Right renal pelvis (tissue), 4 donors: ENCODE measurements around the gene ZNF407. TPM values are rescaled to one million over a fixed set of nuclear protein-coding genes. Genes with fewer than 3 reads are reported as not detected.

Experiments used
- DNase-seq, 4 donors: peaks; one replicate each; pipeline ENCODE4 v3.0.0-alpha.2; 2013; ENCODE audit warnings: low read depth in 4 of 4, low spot score in 3 of 4, missing footprints in 1 of 4
- polyA plus RNA-seq, 4 donors: library from polyadenylated mRNA; unstranded; fragments of 120-200 nt; gene quantifications; one replicate each; pipeline ENCODE4 v1.2.1, GENCODE V29; 2013; ENCODE audit not compliant: insufficient read length in 4 of 4

Gene ZNF407
- polyA plus RNA-seq, 4 donors: 9.6 to 11.6 (median 10.0) TPM

GRCh38 chr18:74818516-74819175, 221.0 kb downstream of the ZNF407 start:
- no peak for DNase-seq

- no peak for DNase-seq
Measured at GRCh38 chr18:74819433-74820059, 221.9 kb downstream of the ZNF407 start.

- no peak for DNase-seq
Measured at GRCh38 chr18:74820160-74820780, 222.6 kb downstream of the ZNF407 start.

GRCh38 chr18:74825460-74825859, 227.8 kb downstream of the ZNF407 start:
- no peak for DNase-seq

GRCh38 chr18:74826572-74826971, 228.9 kb downstream of the ZNF407 start:
- DNase-seq: no peak

- no peak for DNase-seq
Measured at GRCh38 chr18:74828200-74828599, 230.5 kb downstream of the ZNF407 start.

GRCh38 chr18:74831571-74832250, 234.0 kb downstream of the ZNF407 start:
- DNase-seq: no peak

GRCh38 chr18:74832381-74832780, 234.7 kb downstream of the ZNF407 start:
- no peak for DNase-seq

- no peak for DNase-seq
Measured at GRCh38 chr18:74832999-74833398, 235.3 kb downstream of the ZNF407 start.

GRCh38 chr18:74834424-74835309, 237.0 kb downstream of the ZNF407 start:
- DNase-seq: no peak

GRCh38 chr18:74836296-74837139, 238.8 kb downstream of the ZNF407 start:
- DNase-seq: no peak

GRCh38 chr18:74840492-74841167, 243.0 kb downstream of the ZNF407 start:
- DNase-seq: no peak

GRCh38 chr18:74841248-74841647, 243.6 kb downstream of the ZNF407 start:
- DNase-seq: no peak

- no peak for DNase-seq
Measured at GRCh38 chr18:74849301-74849700, 251.6 kb downstream of the ZNF407 start.

- DNase-seq: no peak
Measured at GRCh38 chr18:74856434-74856833, 258.8 kb downstream of the ZNF407 start.

GRCh38 chr18:74856928-74857327, 259.3 kb downstream of the ZNF407 start:
- no peak for DNase-seq

GRCh38 chr18:74857901-74858300, 260.2 kb downstream of the ZNF407 start:
- no peak for DNase-seq

GRCh38 chr18:74861154-74861553, 263.5 kb downstream of the ZNF407 start:
- no peak for DNase-seq

GRCh38 chr18:74862094-74862493, 264.4 kb downstream of the ZNF407 start:
- DNase-seq: no peak
